Measurements from ENCODE around the gene ZBTB48.

ZBTB48 gene

DNA sequence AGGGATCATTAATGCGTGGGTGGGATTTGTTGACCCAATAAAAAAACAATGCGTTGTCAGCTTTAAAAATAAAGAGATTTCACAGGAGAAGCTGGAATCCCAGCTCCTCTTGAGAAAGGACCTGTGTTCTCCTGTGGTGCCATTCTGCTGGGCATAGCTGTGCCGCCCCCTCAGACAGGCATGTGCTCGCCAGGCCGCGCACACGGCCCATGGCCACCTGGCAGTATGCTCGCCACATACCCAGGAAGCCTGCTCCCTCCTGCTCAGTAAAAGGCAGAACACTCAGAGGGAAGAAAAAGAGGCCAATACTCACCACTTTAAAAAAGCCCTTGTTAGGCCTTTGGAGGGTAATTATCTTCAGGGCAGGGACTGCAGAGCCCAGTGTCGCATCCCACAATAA lies 58.0 kb downstream of the ZBTB48 start:
- no peak overlapping the region for H3K4me3 ChIP-seq (ENCODE audit: extremely low read depth, insufficient read depth, low read length, poor library complexity, severe bottlenecking)
- H3K36me3 ChIP-seq (ENCODE audit: control insufficient read depth, insufficient read depth, low read length): peaks cover 94% of the 10 kb centered on the region
- no peaks in the 10 kb centered on the region for H3K4me1 ChIP-seq (ENCODE audit: control insufficient read depth, insufficient read depth, low read length, poor library complexity, severe bottlenecking)
- 91 to 99% methylated on average over 6 to 9 of the region's 9 CpGs for WGBS, 2 experiments (ENCODE audit: insufficient coverage in 2 of 2)
- H3K27ac ChIP-seq (ENCODE audit: low read depth, low read length, severe bottlenecking): no peak overlapping the region
- no peaks in the 10 kb centered on the region for H3K9me3 ChIP-seq (ENCODE audit: control insufficient read depth, low read length)

DNA sequence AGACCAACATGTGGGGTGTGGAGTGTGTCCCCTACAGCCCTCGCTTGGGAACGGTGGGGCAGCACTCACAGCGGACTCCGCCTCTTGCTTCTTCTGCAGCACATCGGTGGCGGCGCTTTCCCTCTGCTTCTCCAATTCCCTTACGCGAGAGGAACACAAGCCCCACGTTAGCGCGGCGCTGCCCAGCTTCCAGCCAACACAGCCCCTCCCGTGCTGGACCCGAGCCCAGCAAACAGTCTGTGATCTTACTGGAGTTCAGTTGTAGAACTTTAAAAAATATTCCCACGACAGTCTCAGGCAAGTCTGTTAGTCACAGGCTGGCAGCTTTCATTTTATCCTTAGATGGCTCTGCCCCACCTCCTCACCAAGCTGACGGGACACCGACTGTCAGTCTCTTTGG lies 58.4 kb downstream of the ZBTB48 start:
- WGBS, 2 experiments (ENCODE audit: insufficient coverage in 2 of 2): 93 to 95% methylated on average over 14 to 18 of the region's 18 CpGs
- Histone ChIP-seq H3K9me3 (ENCODE audit: control insufficient read depth, low read length) (no peaks in the 10 kb centered on the region), H3K27ac (ENCODE audit: low read depth, low read length, severe bottlenecking) (no peak overlapping the region), H3K4me3 (ENCODE audit: extremely low read depth, insufficient read depth, low read length, poor library complexity, severe bottlenecking) (no peak overlapping the region), H3K36me3 (ENCODE audit: control insufficient read depth, insufficient read depth, low read length) (peaks cover 92% of the 10 kb centered on the region), H3K4me1 (ENCODE audit: control insufficient read depth, insufficient read depth, low read length, poor library complexity, severe bottlenecking) (no peaks in the 10 kb centered on the region)
